Effector memory CD4-positive, alpha-beta T cell (primary cell): Measurements from ENCODE around the gene TMEM131.

ENCODE experiments used
- DNase-seq, 3 donors: peaks; one replicate each; pipeline ENCODE4 v3.0.0-alpha.2; 2020
- H3K27ac ChIP-seq: 2 replicates; pipeline ENCODE4 v1.7.0; 2013; ENCODE audit warnings: mild to moderate bottlenecking, low read length, moderate library complexity; ENCODE audit not compliant: insufficient read depth, poor library complexity, severe bottlenecking
- H3K27me3 ChIP-seq: replicated peaks from 2 replicates; pipeline ENCODE4 v1.7.0; 2013; ENCODE audit warnings: mild to moderate bottlenecking, low read length; ENCODE audit not compliant: insufficient read depth, control insufficient read depth, poor library complexity, severe bottlenecking
- H3K36me3 ChIP-seq: 2 replicates; pipeline ENCODE4 v1.7.0; 2013; ENCODE audit warnings: mild to moderate bottlenecking, low read length, moderate library complexity; ENCODE audit not compliant: control insufficient read depth, insufficient read depth
- H3K4me1 ChIP-seq: 2 replicates; pipeline ENCODE4 v1.7.0; 2013; ENCODE audit warnings: low read length, mild to moderate bottlenecking; ENCODE audit not compliant: control insufficient read depth, insufficient read depth, poor library complexity, severe bottlenecking
- H3K4me3 ChIP-seq: 2 replicates; pipeline ENCODE4 v1.7.0; 2013; ENCODE audit warnings: low read length, low read depth, mild to moderate bottlenecking; ENCODE audit not compliant: insufficient read depth, poor library complexity, severe bottlenecking
- H3K9me3 ChIP-seq: 2 replicates; pipeline ENCODE4 v1.7.0; 2013; ENCODE audit warnings: mild to moderate bottlenecking, low read length, moderate library complexity; ENCODE audit not compliant: control insufficient read depth

TMEM131 gene

DNA sequence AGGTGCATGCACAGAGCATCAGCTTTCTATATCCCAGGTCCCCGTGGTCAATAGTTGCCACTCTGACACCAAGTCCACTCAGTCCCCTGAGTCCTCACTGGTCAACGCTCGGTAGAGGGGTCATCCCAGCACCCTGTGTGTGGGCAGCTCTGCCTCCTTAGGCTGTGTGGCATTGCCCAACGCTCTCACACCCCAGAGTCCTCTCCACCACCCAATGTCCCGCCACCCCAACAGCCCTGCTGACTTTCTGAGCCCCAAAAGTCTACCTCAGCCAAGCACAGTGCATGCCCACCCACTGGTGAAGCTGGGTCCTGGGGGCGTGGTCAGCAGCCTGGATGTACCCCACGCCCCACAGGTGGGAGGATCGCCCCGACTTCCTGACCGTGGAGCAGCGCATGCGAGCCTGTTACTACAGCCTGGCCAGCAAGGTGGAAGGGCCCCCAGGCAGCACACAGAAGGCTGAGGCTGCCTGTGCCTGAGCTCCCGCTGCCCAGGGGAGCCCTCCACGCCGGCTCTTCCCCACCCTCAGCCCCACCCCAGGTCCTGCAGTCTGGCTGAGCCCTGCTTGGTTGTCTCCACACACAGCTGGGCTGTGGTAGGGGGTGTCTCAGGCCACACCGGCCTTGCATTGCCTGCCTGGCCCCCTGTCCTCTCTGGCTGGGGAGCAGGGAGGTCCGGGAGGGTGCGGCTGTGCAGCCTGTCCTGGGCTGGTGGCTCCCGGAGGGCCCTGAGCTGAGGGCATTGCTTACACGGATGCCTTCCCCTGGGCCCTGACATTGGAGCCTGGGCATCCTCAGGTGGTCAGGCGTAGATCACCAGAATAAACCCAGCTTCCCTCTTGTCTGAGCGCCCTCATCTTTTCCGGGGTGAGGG is 256.5 kb downstream of the TMEM131 start:
- Histone ChIP-seq H3K36me3 (peaks cover 55% of the 10 kb centered on the region), H3K27ac (no peak overlapping the region), H3K27me3 (no peaks in the 10 kb centered on the region), H3K4me1 (peaks cover 19% of the 10 kb centered on the region), H3K9me3 (no peaks in the 10 kb centered on the region), H3K4me3 (no peak overlapping the region)
- DNase-seq = no peak

DNA sequence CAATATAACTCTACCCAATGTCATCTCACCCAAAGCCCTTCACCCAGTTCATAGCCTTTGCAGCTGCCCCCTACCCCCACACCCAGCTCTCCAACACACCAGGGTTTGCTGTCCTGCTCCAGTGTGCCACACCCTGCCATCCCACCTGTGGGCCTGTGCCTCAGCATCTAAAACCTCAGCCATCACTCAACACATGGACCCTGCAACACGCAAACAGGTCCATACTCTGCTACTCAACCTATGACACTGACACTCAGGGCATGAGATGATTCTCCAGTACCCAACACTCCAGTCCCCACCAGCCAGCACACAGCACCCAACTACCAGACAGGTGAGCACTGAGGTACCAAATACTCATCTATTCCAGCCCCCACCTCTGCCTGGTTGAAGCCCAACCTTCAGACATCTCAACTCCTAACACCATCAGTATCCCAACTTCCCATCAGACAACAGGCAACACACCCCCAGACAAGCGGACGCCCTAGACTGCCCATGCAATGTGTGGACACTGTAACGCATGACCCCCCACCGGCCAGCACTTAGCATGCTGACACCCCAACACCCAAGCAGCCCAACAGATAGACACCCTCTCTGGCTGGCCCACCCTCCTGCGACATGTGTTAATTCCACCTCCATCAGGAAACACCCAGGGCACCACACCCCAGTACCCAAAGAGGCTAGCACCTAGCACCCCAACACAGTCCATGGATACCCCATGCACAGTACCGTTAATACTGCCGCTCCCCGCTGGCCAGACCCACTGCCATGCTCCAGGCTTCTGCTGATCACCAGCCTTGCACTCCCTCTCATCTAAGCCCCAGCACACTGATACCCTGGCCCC is 257.3 kb downstream of the TMEM131 start:
- H3K4me3 ChIP-seq = no peak overlapping the region
- no peak for DNase-seq
- H3K9me3 ChIP-seq = no peaks in the 10 kb centered on the region
- H3K27ac ChIP-seq = no peak overlapping the region
- H3K36me3 ChIP-seq = peaks cover 64% of the 10 kb centered on the region
- H3K27me3 ChIP-seq = no peaks in the 10 kb centered on the region
- H3K4me1 ChIP-seq = peaks cover 19% of the 10 kb centered on the region

DNA sequence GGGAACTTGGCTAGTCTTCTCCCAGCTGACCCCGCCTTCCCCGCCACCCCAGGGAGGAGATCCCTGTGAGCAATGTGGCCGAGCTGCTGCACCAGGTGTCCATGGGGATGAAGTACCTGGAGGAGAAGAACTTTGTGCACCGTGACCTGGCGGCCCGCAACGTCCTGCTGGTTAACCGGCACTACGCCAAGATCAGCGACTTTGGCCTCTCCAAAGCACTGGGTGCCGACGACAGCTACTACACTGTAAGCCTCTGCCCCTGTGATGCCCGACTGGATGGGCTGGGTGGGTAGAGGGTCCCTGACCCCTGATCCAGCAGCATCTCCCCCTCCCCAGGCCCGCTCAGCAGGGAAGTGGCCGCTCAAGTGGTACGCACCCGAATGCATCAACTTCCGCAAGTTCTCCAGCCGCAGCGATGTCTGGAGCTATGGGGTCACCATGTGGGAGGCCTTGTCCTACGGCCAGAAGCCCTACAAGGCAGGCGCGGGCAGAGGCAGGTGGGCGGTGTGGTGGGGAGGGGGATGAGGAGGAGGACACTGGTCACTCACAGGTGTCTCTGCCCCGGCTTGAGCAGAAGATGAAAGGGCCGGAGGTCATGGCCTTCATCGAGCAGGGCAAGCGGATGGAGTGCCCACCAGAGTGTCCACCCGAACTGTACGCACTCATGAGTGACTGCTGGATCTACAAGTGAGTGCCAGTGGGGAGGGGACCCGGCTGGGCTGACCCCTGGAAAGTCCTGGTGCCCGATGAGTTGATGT is 258.1 kb downstream of the TMEM131 start:
- Histone ChIP-seq H3K4me1 (peaks cover 14% of the 10 kb centered on the region), H3K4me3 (no peak overlapping the region), H3K27ac (no peak overlapping the region), H3K27me3 (no peaks in the 10 kb centered on the region), H3K36me3 (peaks cover 72% of the 10 kb centered on the region), H3K9me3 (no peaks in the 10 kb centered on the region)
- DNase-seq = no peak

DNA sequence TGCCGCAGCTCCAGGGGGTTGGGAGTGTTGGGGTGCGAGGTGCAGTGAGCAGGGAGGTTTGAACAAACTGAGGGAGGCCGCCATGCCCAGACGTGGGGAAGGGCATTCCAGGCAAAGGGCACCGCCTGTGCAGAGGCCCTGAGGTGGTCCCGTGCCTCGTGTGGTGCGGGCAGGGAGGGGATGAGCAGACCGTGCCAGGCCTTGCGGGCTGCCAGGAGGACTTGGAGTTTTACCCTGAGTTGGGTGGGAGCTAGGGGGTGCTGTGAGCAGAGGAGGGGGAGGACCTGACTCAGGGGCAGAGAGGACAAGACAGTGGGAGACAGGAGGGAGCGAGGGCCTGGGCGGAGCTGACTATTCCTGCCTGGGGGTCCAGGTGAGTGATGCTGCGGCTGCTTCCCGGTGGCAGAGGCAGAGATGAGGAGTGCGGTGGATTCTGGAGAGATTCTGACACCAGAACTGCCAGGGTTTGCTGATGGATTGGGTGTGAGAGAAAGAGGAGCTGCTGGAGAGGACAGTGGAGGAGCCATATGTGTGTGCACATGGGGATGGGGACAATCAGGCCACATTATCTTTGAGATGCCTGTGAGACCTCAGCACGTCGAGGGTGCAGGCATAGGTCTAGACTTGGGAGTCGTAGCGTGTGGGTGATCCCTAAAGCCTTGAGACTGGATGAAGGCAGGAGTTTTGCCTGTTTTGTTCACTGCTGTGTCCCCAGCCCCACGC is 259.0 kb downstream of the TMEM131 start:
- Histone ChIP-seq H3K4me1 (peaks cover 6% of the 10 kb centered on the region), H3K27ac (no peak overlapping the region), H3K4me3 (no peak overlapping the region), H3K9me3 (no peaks in the 10 kb centered on the region), H3K36me3 (peaks cover 80% of the 10 kb centered on the region), H3K27me3 (no peaks in the 10 kb centered on the region)
- DNase-seq = no peak

DNA sequence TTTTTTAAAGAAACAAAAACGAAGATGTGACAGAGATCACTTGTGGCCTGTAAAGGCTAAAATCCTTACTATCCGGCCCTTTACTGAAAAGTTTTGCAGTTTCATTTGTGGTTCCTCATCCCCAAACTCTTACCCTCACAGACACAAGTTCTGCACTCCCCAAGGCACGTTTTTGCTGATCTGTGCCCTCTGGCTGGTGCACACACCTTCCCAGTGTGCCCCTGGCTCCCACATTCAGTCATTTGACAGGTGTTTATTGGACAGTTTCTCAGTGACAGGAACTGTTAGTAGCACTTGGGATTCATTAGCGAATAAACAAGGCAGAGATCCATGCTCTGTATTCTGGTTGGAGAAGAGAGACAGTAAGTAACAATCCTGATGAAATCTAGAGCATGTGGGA is 259.6 kb downstream of the TMEM131 start:
- Histone ChIP-seq H3K4me3 (no peak overlapping the region), H3K27me3 (no peaks in the 10 kb centered on the region), H3K27ac (no peak overlapping the region), H3K9me3 (no peaks in the 10 kb centered on the region), H3K4me1 (no peaks in the 10 kb centered on the region), H3K36me3 (peaks cover 86% of the 10 kb centered on the region)
- DNase-seq = no peak

DNA sequence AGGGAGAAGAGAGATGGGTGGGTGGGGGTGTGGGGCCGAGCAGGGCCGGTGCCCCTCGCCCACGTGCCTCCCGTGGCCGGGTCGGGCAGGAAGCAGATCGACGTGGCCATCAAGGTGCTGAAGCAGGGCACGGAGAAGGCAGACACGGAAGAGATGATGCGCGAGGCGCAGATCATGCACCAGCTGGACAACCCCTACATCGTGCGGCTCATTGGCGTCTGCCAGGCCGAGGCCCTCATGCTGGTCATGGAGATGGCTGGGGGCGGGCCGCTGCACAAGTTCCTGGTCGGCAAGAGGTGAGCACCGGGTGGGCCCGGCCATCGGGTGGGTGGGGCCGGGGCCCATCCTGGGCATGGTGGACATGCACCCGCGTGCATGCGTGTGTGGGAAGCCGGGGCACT is 260.6 kb downstream of the TMEM131 start:
- Histone ChIP-seq H3K4me3 (no peak overlapping the region), H3K27ac (no peak overlapping the region), H3K9me3 (no peaks in the 10 kb centered on the region), H3K27me3 (no peaks in the 10 kb centered on the region), H3K4me1 (no peaks in the 10 kb centered on the region), H3K36me3 (peaks cover 94% of the 10 kb centered on the region)
- no peak for DNase-seq

DNA sequence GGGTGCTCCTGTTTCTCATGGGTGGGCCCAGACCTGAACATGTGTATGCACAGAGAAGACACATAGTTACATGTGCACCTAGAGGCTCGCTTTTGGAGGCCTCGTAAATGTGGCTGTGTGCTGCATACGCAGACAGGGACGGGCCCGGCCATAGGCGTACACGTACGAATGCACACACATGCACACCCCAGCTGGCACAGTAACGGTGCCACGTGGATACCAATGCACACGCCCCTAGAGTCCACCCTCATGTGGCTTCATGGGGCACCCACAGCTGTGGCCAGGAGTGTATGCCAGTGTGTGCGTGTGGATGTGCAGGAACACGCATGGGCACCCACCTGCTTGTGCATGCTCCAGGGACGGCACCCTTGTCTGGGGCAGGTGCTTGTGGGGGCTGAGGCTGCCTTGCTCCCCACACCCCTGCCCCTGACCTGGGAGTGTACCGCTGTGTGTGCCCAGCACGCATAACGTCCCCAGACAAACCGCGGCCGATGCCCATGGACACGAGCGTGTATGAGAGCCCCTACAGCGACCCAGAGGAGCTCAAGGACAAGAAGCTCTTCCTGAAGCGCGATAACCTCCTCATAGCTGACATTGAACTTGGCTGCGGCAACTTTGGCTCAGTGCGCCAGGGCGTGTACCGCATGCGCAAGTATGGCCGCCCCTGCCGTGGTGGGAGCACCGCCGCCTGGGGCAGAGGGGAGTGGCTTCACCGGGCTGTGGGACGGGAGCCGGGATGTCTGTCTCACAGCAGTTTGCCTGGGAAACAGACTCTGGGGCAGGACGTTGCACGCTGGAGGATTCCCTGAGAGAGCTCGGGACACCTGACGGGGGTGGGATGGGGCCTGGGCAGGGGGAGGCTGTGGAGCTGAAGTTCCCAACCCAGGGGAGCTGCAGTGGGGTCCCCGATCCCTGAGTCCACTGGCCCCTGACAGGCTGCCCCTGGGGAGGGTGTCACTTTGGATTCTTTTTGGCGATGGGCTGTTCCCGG is 261.4 kb downstream of the TMEM131 start:
- H3K4me1 ChIP-seq = no peaks in the 10 kb centered on the region
- DNase-seq = no peak
- no peaks in the 10 kb centered on the region for H3K9me3 ChIP-seq
- H3K36me3 ChIP-seq = peaks cover 97% of the 10 kb centered on the region
- no peak overlapping the region for H3K27ac ChIP-seq
- H3K27me3 ChIP-seq = no peaks in the 10 kb centered on the region
- no peak overlapping the region for H3K4me3 ChIP-seq

DNA sequence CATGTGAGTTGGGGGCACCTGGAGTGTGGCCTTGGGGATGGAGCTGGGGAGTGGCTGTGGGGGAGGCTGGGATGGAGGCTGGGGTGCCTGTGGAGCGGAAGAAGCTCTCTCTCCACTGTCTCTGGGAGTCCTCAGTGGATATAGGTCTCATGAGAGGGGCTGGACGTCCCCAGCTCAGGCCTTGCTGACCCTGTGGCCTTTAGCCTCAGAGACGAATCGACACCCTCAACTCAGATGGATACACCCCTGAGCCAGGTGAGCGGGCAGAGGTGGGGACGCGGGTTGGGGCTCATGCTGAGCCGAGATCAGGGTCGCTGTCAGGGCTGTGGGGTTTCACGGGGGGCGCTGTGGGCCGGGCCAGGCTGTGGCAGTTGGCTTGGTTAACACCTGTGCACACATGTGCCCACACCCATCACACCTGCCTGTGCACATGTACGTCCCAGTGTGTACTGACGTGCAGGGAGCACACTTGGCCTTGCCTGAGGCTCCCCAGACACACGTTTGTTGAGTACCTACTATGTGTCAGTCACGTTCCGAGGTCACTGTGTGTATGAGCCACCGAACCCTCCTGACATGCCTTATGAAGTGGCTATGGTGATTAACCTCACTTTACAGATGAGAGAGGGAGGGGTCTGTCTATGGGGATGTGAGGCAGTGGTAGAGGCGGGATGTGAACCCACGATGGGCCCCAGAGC is 262.3 kb downstream of the TMEM131 start:
- Histone ChIP-seq H3K27me3 (no peaks in the 10 kb centered on the region), H3K27ac (no peak overlapping the region), H3K4me1 (no peaks in the 10 kb centered on the region), H3K4me3 (no peak overlapping the region), H3K36me3 (peaks cover 97% of the 10 kb centered on the region), H3K9me3 (no peaks in the 10 kb centered on the region)
- DNase-seq = no peak
